Loucy (cell line): ENCODE measurements around the gene ADM5.

ENCODE experiments used
- EZH2phosphoT487 ChIP-seq: fragments of 200-600 bp; IDR thresholded peaks from 2 replicates; pipeline ENCODE4 v1.6.1; 2018; ENCODE audit warnings: antibody characterized with exemption, mild to moderate bottlenecking, moderate library complexity, borderline replicate concordance
- TF ChIP-seq, protein P1 (sequence below): fragments of 200-600 bp; sonication (generic); conservative IDR thresholded peaks from 2 replicates; pipeline ENCODE4 v1.5.1; 2014; ENCODE audit warnings: mild to moderate bottlenecking, antibody characterized with exemption, low read length

- TF ChIP-seq, protein P1, sequence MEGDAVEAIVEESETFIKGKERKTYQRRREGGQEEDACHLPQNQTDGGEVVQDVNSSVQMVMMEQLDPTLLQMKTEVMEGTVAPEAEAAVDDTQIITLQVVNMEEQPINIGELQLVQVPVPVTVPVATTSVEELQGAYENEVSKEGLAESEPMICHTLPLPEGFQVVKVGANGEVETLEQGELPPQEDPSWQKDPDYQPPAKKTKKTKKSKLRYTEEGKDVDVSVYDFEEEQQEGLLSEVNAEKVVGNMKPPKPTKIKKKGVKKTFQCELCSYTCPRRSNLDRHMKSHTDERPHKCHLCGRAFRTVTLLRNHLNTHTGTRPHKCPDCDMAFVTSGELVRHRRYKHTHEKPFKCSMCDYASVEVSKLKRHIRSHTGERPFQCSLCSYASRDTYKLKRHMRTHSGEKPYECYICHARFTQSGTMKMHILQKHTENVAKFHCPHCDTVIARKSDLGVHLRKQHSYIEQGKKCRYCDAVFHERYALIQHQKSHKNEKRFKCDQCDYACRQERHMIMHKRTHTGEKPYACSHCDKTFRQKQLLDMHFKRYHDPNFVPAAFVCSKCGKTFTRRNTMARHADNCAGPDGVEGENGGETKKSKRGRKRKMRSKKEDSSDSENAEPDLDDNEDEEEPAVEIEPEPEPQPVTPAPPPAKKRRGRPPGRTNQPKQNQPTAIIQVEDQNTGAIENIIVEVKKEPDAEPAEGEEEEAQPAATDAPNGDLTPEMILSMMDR, result no peak
- no peak for TF ChIP-seq EZH2phosphoT487
Observed at GRCh38 chr19:49679771-49680413, 9.5 kb upstream of the ADM5 start.
